OCI-LY1 (cell line): Measurements from ENCODE around the gene DMPK.

Experiments
- H2AFZ ChIP-seq: fragments of 200-600 bp; sonication (generic), shearing (Covaris generic); 2 replicates; pipeline ENCODE4 v1.6.0; 2014; ENCODE audit warnings: antibody characterized with exemption, mild to moderate bottlenecking, low read length
- H3F3A ChIP-seq: fragments of 200-600 bp; sonication (generic), shearing (Covaris generic); 2 replicates; pipeline ENCODE4 v1.6.0; 2014; ENCODE audit warnings: mild to moderate bottlenecking, antibody characterized with exemption, low read length, moderate library complexity; ENCODE audit not compliant: insufficient read depth
- H3K27ac ChIP-seq: fragments of 200-600 bp; sonication (generic); 2 replicates; pipeline ENCODE4 v1.5.1; 2014; ENCODE audit warnings: low read length, mixed run types, mild to moderate bottlenecking, low read depth; ENCODE audit not compliant: poor library complexity, severe bottlenecking
- H3K27me3 ChIP-seq: fragments of 200-600 bp; sonication (generic); 2 replicates; pipeline ENCODE4 v1.6.0; 2014; ENCODE audit warnings: antibody characterized with exemption, mild to moderate bottlenecking, low read length, moderate library complexity; ENCODE audit not compliant: insufficient read depth
- H3K36me3 ChIP-seq: fragments of 200-600 bp; sonication (generic); 2 replicates; pipeline ENCODE4 v1.6.1; 2014; ENCODE audit warnings: mild to moderate bottlenecking, antibody characterized with exemption, low read length, moderate library complexity, mixed read lengths; ENCODE audit not compliant: insufficient read depth
- H3K4me1 ChIP-seq: fragments of 200-600 bp; sonication (generic); 2 replicates; pipeline ENCODE4 v1.5.1; 2014; ENCODE audit warnings: mild to moderate bottlenecking, low read length, moderate library complexity; ENCODE audit not compliant: insufficient read depth, severe bottlenecking
- H3K4me2 ChIP-seq: fragments of 200-600 bp; sonication (generic), shearing (Covaris generic); 2 replicates; pipeline ENCODE4 v1.6.1; 2014; ENCODE audit warnings: low read length
- H3K4me3 ChIP-seq: fragments of 200-600 bp; sonication (generic); 2 replicates; pipeline ENCODE4 v1.5.1; 2014; ENCODE audit warnings: low read length, low read depth, mild to moderate bottlenecking, mixed read lengths; ENCODE audit not compliant: poor library complexity, severe bottlenecking
- H3K79me2 ChIP-seq: fragments of 200-600 bp; shearing (Covaris generic); 2 replicates; pipeline ENCODE4 v1.6.1; 2016; ENCODE audit warnings: mixed run types, low read length, mixed read lengths; ENCODE audit not compliant: insufficient read depth
- H3K9ac ChIP-seq: fragments of 200-600 bp; sonication (generic), shearing (Covaris generic); 2 replicates; pipeline ENCODE4 v1.6.1; 2014; ENCODE audit warnings: mild to moderate bottlenecking, low read length, mixed read lengths
- H3K9me2 ChIP-seq: fragments of 200-600 bp; sonication (generic), shearing (Covaris generic); 2 replicates; pipeline ENCODE4 v1.6.1; 2014; ENCODE audit warnings: low read depth, mild to moderate bottlenecking, low read length, mixed read lengths
- H3K9me3 ChIP-seq: fragments of 200-600 bp; shearing (Covaris generic); 2 replicates; pipeline ENCODE4 v1.6.1; 2014; ENCODE audit warnings: low read length, mixed read lengths
- H4K20me1 ChIP-seq: fragments of 200-600 bp; sonication (generic), shearing (Covaris generic); 2 replicates; pipeline ENCODE4 v1.6.0; 2016; ENCODE audit warnings: mild to moderate bottlenecking, low read length; ENCODE audit not compliant: insufficient read depth
- EZH2 ChIP-seq: fragments of 200-600 bp; sonication (generic), shearing (Covaris generic); IDR thresholded peaks from 2 replicates; pipeline ENCODE4 v1.8.0; 2017; ENCODE audit warnings: borderline replicate concordance, mixed run types, mild to moderate bottlenecking, antibody characterized with exemption, low read length, moderate library complexity, mixed read lengths
- TF ChIP-seq, protein P1 (sequence below): fragments of 200-600 bp; sonication (generic), shearing (Covaris generic); IDR thresholded peaks from 2 replicates; pipeline ENCODE4 v1.5.1; 2017; ENCODE audit warnings: mild to moderate bottlenecking, antibody characterized with exemption, low read length, moderate library complexity, mixed read lengths

The DMPK gene

DNA sequence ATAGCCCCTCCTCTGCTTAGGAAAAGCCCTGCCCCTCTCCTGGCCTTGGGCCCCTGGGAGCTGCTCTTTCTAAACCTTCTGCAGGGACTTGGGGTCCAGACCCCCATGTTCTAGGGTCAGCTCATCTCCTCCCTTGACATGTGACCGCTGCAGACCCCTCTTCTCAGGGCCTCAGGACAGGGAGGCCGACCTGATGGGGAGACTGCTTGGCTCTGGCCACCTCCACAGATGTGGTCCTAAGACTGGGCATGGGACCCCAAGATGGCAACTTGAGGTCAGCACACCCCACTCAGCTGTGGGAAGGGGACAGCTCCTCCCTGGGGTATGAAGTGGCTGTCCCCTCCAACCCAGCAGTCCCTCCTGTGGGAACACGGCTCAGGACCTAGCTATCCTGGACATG lies 9.4 kb downstream of the DMPK start:
- H3K36me3 ChIP-seq: 0 out of 2 replicates have a peak, but pooled peaks cover 4% of the 10 kb centered on the region
- no peak overlapping the region for H3K4me3 ChIP-seq
- no peaks in the 10 kb centered on the region for H3K27me3 ChIP-seq
- H3K9me2 ChIP-seq: no peaks in the 10 kb centered on the region
- no peak overlapping the region for H2AFZ ChIP-seq
- peak overlapping the region; percentile 8; the same call in 1 of the 2 replicates for H3K9ac ChIP-seq
- H4K20me1 ChIP-seq: no peaks in the 10 kb centered on the region
- no peaks in the 10 kb centered on the region for H3K9me3 ChIP-seq
- peaks cover 33% of the 10 kb centered on the region for H3K4me1 ChIP-seq
- H3K27ac ChIP-seq: peak overlapping the region; percentile 77
- H3K79me2 ChIP-seq: no peaks in the 10 kb centered on the region
- no peaks in the 10 kb centered on the region for H3F3A ChIP-seq
- TF ChIP-seq EZH2: no peak
- TF ChIP-seq, protein P1, sequence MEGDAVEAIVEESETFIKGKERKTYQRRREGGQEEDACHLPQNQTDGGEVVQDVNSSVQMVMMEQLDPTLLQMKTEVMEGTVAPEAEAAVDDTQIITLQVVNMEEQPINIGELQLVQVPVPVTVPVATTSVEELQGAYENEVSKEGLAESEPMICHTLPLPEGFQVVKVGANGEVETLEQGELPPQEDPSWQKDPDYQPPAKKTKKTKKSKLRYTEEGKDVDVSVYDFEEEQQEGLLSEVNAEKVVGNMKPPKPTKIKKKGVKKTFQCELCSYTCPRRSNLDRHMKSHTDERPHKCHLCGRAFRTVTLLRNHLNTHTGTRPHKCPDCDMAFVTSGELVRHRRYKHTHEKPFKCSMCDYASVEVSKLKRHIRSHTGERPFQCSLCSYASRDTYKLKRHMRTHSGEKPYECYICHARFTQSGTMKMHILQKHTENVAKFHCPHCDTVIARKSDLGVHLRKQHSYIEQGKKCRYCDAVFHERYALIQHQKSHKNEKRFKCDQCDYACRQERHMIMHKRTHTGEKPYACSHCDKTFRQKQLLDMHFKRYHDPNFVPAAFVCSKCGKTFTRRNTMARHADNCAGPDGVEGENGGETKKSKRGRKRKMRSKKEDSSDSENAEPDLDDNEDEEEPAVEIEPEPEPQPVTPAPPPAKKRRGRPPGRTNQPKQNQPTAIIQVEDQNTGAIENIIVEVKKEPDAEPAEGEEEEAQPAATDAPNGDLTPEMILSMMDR: no peak
- H3K4me2 ChIP-seq: no peak overlapping the region; the same call in 1 of the 2 replicates

DNA sequence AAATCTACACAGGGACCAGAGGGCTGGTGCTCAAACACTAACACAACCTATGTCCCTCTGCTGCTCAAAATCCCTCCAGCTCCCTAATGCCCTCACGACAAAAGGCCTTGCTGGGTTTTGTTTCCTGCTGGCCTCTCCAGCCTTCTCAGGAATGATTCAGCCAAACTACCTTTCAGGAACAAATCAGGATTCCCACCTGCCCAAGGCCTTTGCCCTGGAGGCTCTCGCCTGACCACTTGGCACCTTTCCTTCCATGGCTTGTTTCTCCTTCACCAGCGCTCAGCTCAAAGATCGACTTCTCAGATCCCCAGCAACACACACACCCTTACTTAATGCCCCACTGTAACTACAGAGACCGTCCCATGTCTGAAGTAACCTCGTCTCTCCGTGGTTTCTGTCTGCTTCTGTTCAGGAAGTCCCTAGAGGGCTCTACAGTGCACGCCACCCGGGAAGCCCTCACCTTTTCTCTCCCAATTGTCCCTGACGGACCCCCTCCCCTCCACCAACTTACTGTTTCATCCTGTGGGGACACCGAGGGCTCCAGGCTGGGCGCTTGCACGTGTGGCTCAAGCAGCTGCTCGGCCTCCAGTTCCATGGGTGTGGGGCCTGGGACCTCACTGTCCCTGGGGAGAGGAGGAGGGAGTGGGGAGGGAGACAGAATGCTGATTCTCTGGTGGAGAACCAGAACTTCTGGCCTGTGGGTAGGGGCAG lies 10.0 kb downstream of the DMPK start:
- TF ChIP-seq, protein P1: no peak
- TF ChIP-seq EZH2: no peak
- Histone ChIP-seq H3K36me3 (0 out of 2 replicates have a peak, but pooled peaks cover 3% of the 10 kb centered on the region), H3F3A (no peaks in the 10 kb centered on the region), H3K9ac (peak overlapping the region; percentile 8; the same call in 1 of the 2 replicates), H4K20me1 (no peaks in the 10 kb centered on the region), H3K27me3 (no peaks in the 10 kb centered on the region), H2AFZ (no peak overlapping the region), H3K4me3 (no peak overlapping the region), H3K4me1 (peaks cover 34% of the 10 kb centered on the region), H3K9me2 (no peaks in the 10 kb centered on the region), H3K9me3 (no peaks in the 10 kb centered on the region), H3K4me2 (peak overlapping the region; percentile 21; the same call in 1 of the 2 replicates), H3K79me2 (no peaks in the 10 kb centered on the region), H3K27ac (peak overlapping the region; percentile 77)

DNA sequence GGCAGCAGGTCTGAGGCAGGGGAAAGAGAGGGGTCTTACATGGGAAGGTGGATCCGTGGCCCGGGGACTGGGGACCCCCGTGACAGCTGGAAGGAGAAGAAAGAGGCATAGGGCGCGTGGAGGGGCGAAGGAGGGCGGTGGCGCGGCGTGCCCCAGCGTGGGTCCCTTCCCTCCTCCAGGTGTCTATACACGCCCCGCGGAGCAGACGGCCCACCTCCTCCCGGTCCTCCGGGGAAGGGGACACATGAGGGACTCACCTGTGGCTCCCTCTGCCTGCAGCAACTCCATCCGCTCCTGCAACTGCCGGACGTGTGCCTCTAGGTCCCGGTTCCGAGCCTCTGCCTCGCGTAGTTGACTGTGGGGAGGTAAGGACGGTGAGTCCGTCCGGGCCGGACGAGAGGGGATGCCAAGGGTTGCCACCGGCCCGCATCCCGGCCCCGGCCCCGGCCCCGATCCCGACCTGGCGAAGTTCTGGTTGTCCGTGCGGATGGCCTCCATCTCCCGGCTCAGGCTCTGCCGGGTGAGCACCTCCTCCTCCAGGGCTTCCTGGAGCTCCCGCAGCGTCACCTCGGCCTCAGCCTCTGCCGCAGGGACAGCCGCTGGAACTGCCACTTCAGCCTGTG lies 10.9 kb downstream of the DMPK start:
- Histone ChIP-seq H3K27me3 (no peaks in the 10 kb centered on the region; the same call in 1 of the 2 replicates), H3K9me3 (no peaks in the 10 kb centered on the region), H3K4me3 (peak overlapping the region; percentile 62), H2AFZ (no peak overlapping the region), H3K4me1 (peaks cover 34% of the 10 kb centered on the region), H3K27ac (no peak overlapping the region), H3K36me3 (no peaks in the 10 kb centered on the region), H4K20me1 (no peaks in the 10 kb centered on the region), H3F3A (no peaks in the 10 kb centered on the region), H3K9me2 (no peaks in the 10 kb centered on the region), H3K9ac (peak overlapping the region; percentile 39; the same call in 1 of the 2 replicates), H3K79me2 (no peaks in the 10 kb centered on the region), H3K4me2 (peak overlapping the region; percentile 86)
- TF ChIP-seq, protein P1: no peak
- no peak for TF ChIP-seq EZH2
